Trophoblast cell (in vitro differentiated cells and primary cell): ENCODE data around the gene RBMS1.
"Not testable (repeated sequence)": the region's sequence is repeated elsewhere in the genome, so short reads cannot be mapped to it uniquely, and the experiment has no call there.

ENCODE experiments used
- DNase-seq, 2 donors: peaks; one replicate each; pipeline ENCODE4 v3.0.0-alpha.2; 2016
- H2AFZ ChIP-seq: 2 replicates; pipeline ENCODE4 v1.6.1; 2013; ENCODE audit warnings: low read length, moderate library complexity, mild to moderate bottlenecking; ENCODE audit not compliant: insufficient read depth, poor library complexity
- H2AK5ac ChIP-seq: 2 replicates; pipeline ENCODE4 v1.6.1; 2013; ENCODE audit warnings: mild to moderate bottlenecking, low read length
- H2BK120ac ChIP-seq: 2 replicates; pipeline ENCODE4 v1.6.1; 2013; ENCODE audit warnings: low read length, mild to moderate bottlenecking, moderate library complexity; ENCODE audit not compliant: insufficient read depth, poor library complexity
- H2BK12ac ChIP-seq: 2 replicates; pipeline ENCODE4 v1.6.1; 2013; ENCODE audit warnings: mild to moderate bottlenecking, low read length, moderate library complexity
- H2BK5ac ChIP-seq: 2 replicates; pipeline ENCODE4 v1.6.1; 2013; ENCODE audit warnings: low read length, low read depth, moderate library complexity, mild to moderate bottlenecking; ENCODE audit not compliant: poor library complexity
- H3K14ac ChIP-seq: 2 replicates; pipeline ENCODE4 v1.6.1; 2013; ENCODE audit warnings: mild to moderate bottlenecking, low read length
- H3K18ac ChIP-seq: 2 replicates; pipeline ENCODE4 v1.6.1; 2013; ENCODE audit warnings: mild to moderate bottlenecking, low read length
- H3K23ac ChIP-seq: 2 replicates; pipeline ENCODE4 v1.6.1; 2013; ENCODE audit warnings: low read length
- H3K27ac ChIP-seq: 2 replicates; pipeline ENCODE4 v1.5.1; 2013; ENCODE audit warnings: low read depth, mild to moderate bottlenecking, inconsistent platforms, low read length, moderate library complexity
- H3K27me3 ChIP-seq: 2 replicates; pipeline ENCODE4 v1.6.1; 2013; ENCODE audit warnings: inconsistent platforms, mild to moderate bottlenecking, low read length, moderate library complexity; ENCODE audit not compliant: insufficient read depth
- H3K36me3 ChIP-seq, 2 experiments: 1 replicate in 1 of 2; 2 replicates in 1 of 2; pipeline ENCODE4 v1.6.1; 2013; ENCODE audit warnings: low read length in 2 of 2, mild to moderate bottlenecking in 2 of 2, moderate library complexity in 1 of 2; ENCODE audit not compliant: insufficient read depth in 2 of 2, control insufficient read depth in 1 of 2
- H3K4ac ChIP-seq: 2 replicates; pipeline ENCODE4 v1.6.1; 2013; ENCODE audit warnings: low read depth, mild to moderate bottlenecking, low read length, moderate library complexity
- H3K4me1 ChIP-seq, 2 experiments: 1 replicate in 1 of 2; 2 replicates in 1 of 2; pipeline ENCODE4 v1.6.1; 2013; ENCODE audit warnings: low read length in 2 of 2, mild to moderate bottlenecking in 2 of 2, moderate library complexity in 1 of 2; ENCODE audit not compliant: insufficient read depth in 2 of 2, control insufficient read depth in 1 of 2
- H3K4me2 ChIP-seq: 2 replicates; pipeline ENCODE4 v1.6.1; 2013; ENCODE audit warnings: inconsistent platforms, mild to moderate bottlenecking, low read length, moderate library complexity
- H3K4me3 ChIP-seq: 2 replicates; pipeline ENCODE4 v1.5.1; 2013; ENCODE audit warnings: mild to moderate bottlenecking, low read depth, low read length, inconsistent platforms
- H3K79me1 ChIP-seq: one replicate; pipeline ENCODE4 v1.6.1; 2013; ENCODE audit warnings: low read length
- H3K79me2 ChIP-seq: 2 replicates; pipeline ENCODE4 v1.6.1; 2013; ENCODE audit warnings: low read length, mild to moderate bottlenecking; ENCODE audit not compliant: control insufficient read depth, insufficient read depth, poor library complexity
- H3K9ac ChIP-seq: 2 replicates; pipeline ENCODE4 v1.6.1; 2013; ENCODE audit warnings: mild to moderate bottlenecking, low read length
- H3K9me3 ChIP-seq: 2 replicates; pipeline ENCODE4 v1.6.1; 2013; ENCODE audit warnings: low read depth, mild to moderate bottlenecking, control low read depth, inconsistent platforms, low read length; ENCODE audit not compliant: insufficient read depth
- H4K12ac ChIP-seq: 2 replicates; pipeline ENCODE4 v1.6.1; 2013; ENCODE audit warnings: low read depth, mild to moderate bottlenecking, low read length, moderate library complexity
- H4K8ac ChIP-seq: 2 replicates; pipeline ENCODE4 v1.6.1; 2013; ENCODE audit warnings: low read depth, mild to moderate bottlenecking, low read length, moderate library complexity
- H4K91ac ChIP-seq: one replicate; pipeline ENCODE4 v1.6.1; 2013; ENCODE audit warnings: low read depth, mild to moderate bottlenecking, low read length, moderate library complexity
- WGBS: extraction: QIAGEN DNeasy Blood & Tissue Kit; methylation state at CpG from one replicate; pipeline ENCODE4 v1.1.7; 2013; ENCODE audit warnings: missing lambda C conversion rate; ENCODE audit not compliant: insufficient read length, insufficient coverage; ENCODE audit errors: extremely low coverage; 5-methylcytosine and 5-hydroxymethylcytosine counted together

Gene RBMS1

GRCh38 chr2:160445673-160446072 is 47.9 kb downstream of the RBMS1 start:
- Histone ChIP-seq H3K4me2 (no peak overlapping the region), H3K9me3 (peaks cover 2% of the 10 kb centered on the region), H3K4me1 (peaks cover 0 to 2% of the 10 kb centered on the region in 2 experiments), H4K8ac (no peak overlapping the region), H3K79me1 (no peaks in the 10 kb centered on the region), H3K27me3 (no peaks in the 10 kb centered on the region), H3K4ac (no peak overlapping the region), H3K23ac (no peak overlapping the region), H3K9ac (no peak overlapping the region), H3K4me3 (no peak overlapping the region), H4K91ac (no peak overlapping the region), H2AFZ (no peak overlapping the region), H2BK120ac (no peak overlapping the region), H3K14ac (no peak overlapping the region), H3K36me3 (peaks cover 10 to 17% of the 10 kb centered on the region in 2 experiments), H3K27ac (no peak overlapping the region), H4K12ac (no peak overlapping the region), H3K18ac (no peak overlapping the region), H2BK5ac (no peak overlapping the region), H2BK12ac (no peak overlapping the region), H3K79me2 (peaks cover 12% of the 10 kb centered on the region), H2AK5ac (no peak overlapping the region)
- no CpG with 5 or more reads among the region's 1 CpG for WGBS
- DNase-seq: no peak

GRCh38 chr2:160442603-160443002 is 51.0 kb downstream of the RBMS1 start:
- no peak overlapping the region for H3K14ac ChIP-seq
- no CpG with 5 or more reads among the region's 7 CpGs for WGBS

DNA sequence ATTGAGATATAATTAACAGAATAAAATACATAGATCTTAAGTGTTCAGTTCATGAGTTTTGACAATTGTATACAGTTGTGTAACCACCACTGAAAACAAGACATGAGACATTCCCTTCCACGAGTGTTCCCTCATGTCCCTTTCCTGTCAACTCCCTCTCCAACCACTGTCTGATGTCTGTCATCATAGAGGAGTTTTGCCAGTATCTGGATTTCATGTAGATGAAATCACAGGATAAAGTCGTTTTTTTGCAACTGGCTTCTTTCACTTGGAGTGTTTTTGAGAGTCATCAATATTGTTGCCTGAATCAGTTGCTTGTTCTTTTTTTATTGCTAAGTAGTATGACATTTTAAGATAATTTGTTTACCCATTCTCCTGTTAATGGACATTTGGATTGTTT is 52.7 kb downstream of the RBMS1 start:
- Histone ChIP-seq H3K23ac (no peak overlapping the region), H3K18ac (no peak overlapping the region), H2AFZ (no peak overlapping the region), H3K4me1 (no peaks in the 10 kb centered on the region), H3K4me3 (no peak overlapping the region), H2BK12ac (no peak overlapping the region), H3K9ac (no peak overlapping the region), H3K27ac (no peak overlapping the region), H4K12ac (no peak overlapping the region), H3K79me2 (peaks cover 7% of the 10 kb centered on the region), H2BK120ac (no peak overlapping the region), H3K36me3 (peaks cover 10 to 16% of the 10 kb centered on the region in 2 experiments), H3K27me3 (no peaks in the 10 kb centered on the region), H3K79me1 (no peaks in the 10 kb centered on the region), H3K4me2 (no peak overlapping the region), H3K14ac (no peak overlapping the region), H3K9me3 (peaks cover 2% of the 10 kb centered on the region), H3K4ac (no peak overlapping the region), H4K91ac (no peak overlapping the region), H4K8ac (no peak overlapping the region), H2AK5ac (no peak overlapping the region), H2BK5ac (no peak overlapping the region)
- no peak for DNase-seq
- WGBS: no CpG with 5 or more reads among the region's 2 CpGs

More at GRCh38 chr2:160442603-160443002, 51.0 kb downstream of the RBMS1 start:
- H4K8ac ChIP-seq: no peak overlapping the region
- H3K4ac ChIP-seq: no peak overlapping the region
- no peak overlapping the region for H2AK5ac ChIP-seq
- H3K79me1 ChIP-seq: no peaks in the 10 kb centered on the region
- peaks cover 0 to 2% of the 10 kb centered on the region in 2 experiments for H3K4me1 ChIP-seq
- DNase-seq: no peak
- peaks cover 10% of the 10 kb centered on the region for H3K79me2 ChIP-seq
- H3K4me2 ChIP-seq: no peak overlapping the region
- H3K18ac ChIP-seq: no peak overlapping the region
- H3K9ac ChIP-seq: no peak overlapping the region
- no peak overlapping the region for H2AFZ ChIP-seq
- no peak overlapping the region for H4K12ac ChIP-seq
- no peak overlapping the region for H4K91ac ChIP-seq
- no peak overlapping the region for H2BK120ac ChIP-seq
- H3K36me3 ChIP-seq: peaks cover 13 to 20% of the 10 kb centered on the region in 2 experiments
- no peak overlapping the region for H2BK12ac ChIP-seq
- H3K27ac ChIP-seq: no peak overlapping the region
- peaks cover 2% of the 10 kb centered on the region for H3K9me3 ChIP-seq
- no peaks in the 10 kb centered on the region for H3K27me3 ChIP-seq
- H2BK5ac ChIP-seq: no peak overlapping the region
- no peak overlapping the region for H3K23ac ChIP-seq
- no peak overlapping the region for H3K4me3 ChIP-seq

DNA sequence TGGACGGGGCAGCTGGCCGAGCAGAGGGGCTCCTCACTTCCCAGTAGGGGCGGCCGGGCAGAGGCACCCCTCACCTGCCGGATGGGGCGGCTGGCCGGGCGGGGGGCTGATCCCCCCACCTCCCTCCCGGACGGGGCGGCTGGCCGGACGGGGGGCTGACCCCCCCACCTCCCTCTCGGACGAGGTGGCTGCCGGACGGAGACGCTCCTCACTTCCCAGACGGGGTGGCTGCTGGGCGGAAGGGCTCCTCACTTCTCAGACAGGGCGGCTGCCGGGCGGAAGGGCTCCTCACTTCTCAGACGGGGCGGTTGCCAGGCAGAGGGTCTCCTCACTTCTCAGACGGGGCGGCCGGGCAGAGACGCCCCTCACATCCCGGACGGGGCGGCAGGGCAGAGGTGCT is 54.6 kb downstream of the RBMS1 start:
- not testable (repeated sequence) for H3K4me1 ChIP-seq, H2AFZ ChIP-seq, H2AK5ac ChIP-seq, H2BK12ac ChIP-seq, H3K4me2 ChIP-seq, H3K4ac ChIP-seq, H3K9me3 ChIP-seq, H3K14ac ChIP-seq, H4K8ac ChIP-seq, H4K12ac ChIP-seq, H3K79me2 ChIP-seq, H3K4me3 ChIP-seq, H3K9ac ChIP-seq, H3K27ac ChIP-seq, H3K27me3 ChIP-seq, H2BK120ac ChIP-seq, H3K79me1 ChIP-seq, H3K23ac ChIP-seq, H4K91ac ChIP-seq, H2BK5ac ChIP-seq, DNase-seq, H3K18ac ChIP-seq
- H3K36me3 ChIP-seq: peaks cover 10 to 14% of the 10 kb centered on the region in 2 experiments
- no CpG with 5 or more reads among the region's 32 CpGs for WGBS
